Body of pancreas (tissue), 4 donors: ENCODE results near the gene FBXW12.

Experiments
- CTCF ChIP-seq, 7 experiments: fragments of 450-650 bp in 4 of 7; fragments of 200-600 bp in 3 of 7; sonication (generic) in 3 of 7; IDR thresholded peaks; one replicate each; pipeline ENCODE4 v1.5.1; 2016 to 2019; ENCODE audit warnings: antibody characterized with exemption in 7 of 7
- POLR2A ChIP-seq, 3 donors: fragments of 450-650 bp; IDR thresholded peaks; one replicate each; pipeline ENCODE4 v1.6.1; 2016; ENCODE audit warnings: antibody characterized with exemption in 3 of 3, mild to moderate bottlenecking in 2 of 3

GRCh38 chr3:48423241-48423882, 51.3 kb downstream of the FBXW12 start:
- TF ChIP-seq CTCF (IDR thresholded peaks at IDR 0.05) = no peak
- TF ChIP-seq POLR2A (IDR thresholded peaks at IDR 0.05) = no peak
